RWPE1 (cell line): ENCODE measurements around the gene GAPVD1.
"Not testable (repeated sequence)": the region's sequence is repeated elsewhere in the genome, so short reads cannot be mapped to it uniquely, and the experiment has no call there.

Source experiments
- CTCF ChIA-PET: fragments of 350-600 bp; sonication (Branson Sonifier 250); formaldehyde crosslinking; extraction: SDS; loops from one replicate; lab custom pipeline; 2021; lab: Yijun Ruan, JAX
- POLR2A ChIA-PET: fragments of 400-600 bp; formaldehyde crosslinking; extraction: SDS; loops from one replicate; lab custom pipeline; 2020; ENCODE audit warnings: antibody characterized with exemption; ENCODE audit not compliant: low non-redundant PET; lab: Yijun Ruan, JAX
- DNase-seq: peaks from one replicate; pipeline ENCODE4 v3.0.0; 2012; ENCODE audit warnings: low spot score
- H3K27ac ChIP-seq: fragments of 450-650 bp; 2 replicates; pipeline ENCODE4 v1.5.1; 2017
- TF ChIP-seq, protein P1 (sequence below): fragments of 450-650 bp; conservative IDR thresholded peaks from 2 replicates; pipeline ENCODE4 v1.5.1; 2017; ENCODE audit warnings: low read depth, mild to moderate bottlenecking

Gene GAPVD1

DNA sequence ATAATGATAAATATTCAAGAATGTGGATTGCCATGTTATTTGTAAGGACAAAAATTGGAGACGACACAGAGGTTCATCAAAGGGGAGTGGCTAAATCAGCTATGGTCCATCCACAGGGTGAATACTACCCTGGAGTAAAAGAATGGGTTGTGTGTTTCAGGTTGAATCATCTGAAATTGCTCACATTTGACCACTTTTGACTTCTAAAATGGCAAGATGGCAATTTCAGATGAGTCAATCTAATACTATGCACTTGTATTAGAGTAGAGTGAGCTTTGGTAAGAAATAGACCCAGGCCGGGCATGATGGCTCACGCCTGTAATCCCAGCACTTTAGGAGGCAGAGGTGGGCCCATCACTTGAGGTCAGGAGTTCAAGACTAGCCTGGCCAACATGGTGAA, 131.8 kb downstream of the GAPVD1 start:
- CTCF ChIA-PET = interaction anchor here (1.3 kb wide), 1 partner anchor 14 kb away, joined by 4 read pairs; no protein-coding TSS in a partner anchor
- H3K27ac ChIP-seq = no peak overlapping the region
- TF ChIP-seq, protein P1, sequence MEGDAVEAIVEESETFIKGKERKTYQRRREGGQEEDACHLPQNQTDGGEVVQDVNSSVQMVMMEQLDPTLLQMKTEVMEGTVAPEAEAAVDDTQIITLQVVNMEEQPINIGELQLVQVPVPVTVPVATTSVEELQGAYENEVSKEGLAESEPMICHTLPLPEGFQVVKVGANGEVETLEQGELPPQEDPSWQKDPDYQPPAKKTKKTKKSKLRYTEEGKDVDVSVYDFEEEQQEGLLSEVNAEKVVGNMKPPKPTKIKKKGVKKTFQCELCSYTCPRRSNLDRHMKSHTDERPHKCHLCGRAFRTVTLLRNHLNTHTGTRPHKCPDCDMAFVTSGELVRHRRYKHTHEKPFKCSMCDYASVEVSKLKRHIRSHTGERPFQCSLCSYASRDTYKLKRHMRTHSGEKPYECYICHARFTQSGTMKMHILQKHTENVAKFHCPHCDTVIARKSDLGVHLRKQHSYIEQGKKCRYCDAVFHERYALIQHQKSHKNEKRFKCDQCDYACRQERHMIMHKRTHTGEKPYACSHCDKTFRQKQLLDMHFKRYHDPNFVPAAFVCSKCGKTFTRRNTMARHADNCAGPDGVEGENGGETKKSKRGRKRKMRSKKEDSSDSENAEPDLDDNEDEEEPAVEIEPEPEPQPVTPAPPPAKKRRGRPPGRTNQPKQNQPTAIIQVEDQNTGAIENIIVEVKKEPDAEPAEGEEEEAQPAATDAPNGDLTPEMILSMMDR = no peak
- POLR2A ChIA-PET = no interaction called here
- peak; percentile 68 for DNase-seq

DNA sequence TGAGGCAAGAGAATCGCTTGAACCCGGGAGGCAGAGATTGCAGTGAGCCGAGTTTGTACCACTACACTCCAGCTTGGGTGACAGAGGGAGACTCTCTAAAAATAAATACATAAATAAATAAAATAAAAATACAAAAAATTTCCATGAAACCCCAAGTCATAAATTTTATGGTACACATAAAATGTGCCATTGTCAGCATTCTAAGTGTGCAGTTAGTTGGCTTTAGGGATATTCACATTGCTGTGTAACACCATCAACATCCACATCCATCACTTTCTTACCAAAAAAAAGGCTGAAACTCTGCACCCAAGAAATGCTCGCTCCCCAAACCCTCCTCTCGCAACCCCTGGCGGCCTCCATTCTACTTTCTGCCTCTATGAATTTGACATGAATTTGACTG, 135.2 kb downstream of the GAPVD1 start:
- TF ChIP-seq, protein P1 = no peak
- H3K27ac ChIP-seq = no peak overlapping the region
- no peak for DNase-seq
- CTCF ChIA-PET = no interaction called here
- POLR2A ChIA-PET = no interaction called here

- no peak overlapping the region for H3K27ac ChIP-seq
- no peak for DNase-seq
- CTCF ChIA-PET = no interaction called here
- TF ChIP-seq, protein P1 = no peak
- POLR2A ChIA-PET = no interaction called here
Observed at GRCh38 chr9:125397736-125398135, 136.1 kb downstream of the GAPVD1 start.

DNA sequence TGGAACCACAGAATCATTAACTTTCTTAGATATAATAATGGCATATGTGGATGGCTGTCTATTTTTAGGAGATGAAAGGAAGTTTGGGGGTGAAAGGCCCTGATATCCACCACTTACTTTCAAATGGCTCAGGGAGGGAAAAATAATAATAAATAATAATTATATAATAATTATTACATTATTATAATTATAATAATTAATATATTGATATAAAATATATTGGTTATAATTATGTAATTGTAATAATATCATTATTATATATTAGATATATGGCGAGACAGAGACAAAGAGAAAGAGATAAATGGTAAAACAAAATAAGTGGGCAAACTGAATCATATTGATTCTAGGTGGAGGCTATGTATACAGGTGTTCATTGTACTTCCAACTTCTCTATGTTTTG, 136.6 kb downstream of the GAPVD1 start:
- no peak for DNase-seq
- H3K27ac ChIP-seq = no peak overlapping the region
- POLR2A ChIA-PET = no interaction called here
- CTCF ChIA-PET = no interaction called here
- TF ChIP-seq, protein P1 = no peak

GRCh38 chr9:125399165-125399564, 137.5 kb downstream of the GAPVD1 start:
- TF ChIP-seq, protein P1 = no peak
- peak; percentile 57 for DNase-seq
- H3K27ac ChIP-seq = no peak overlapping the region
- ChIA-PET POLR2A (interaction anchor here (0.7 kb wide), 1 partner anchor 137 kb away, joined by 4 read pairs; the partner anchor contains the start of gene GAPVD1), CTCF (interaction anchor here (1.1 kb wide), 1 partner anchor 8 kb away, joined by 5 read pairs; no protein-coding TSS in a partner anchor)

GRCh38 chr9:125399666-125400065, 138.0 kb downstream of the GAPVD1 start:
- H3K27ac ChIP-seq = no peak overlapping the region
- CTCF ChIA-PET = interaction anchor here (0.6 to 1.1 kb wide), 2 partner anchors 8 to 229 kb away, joined by 5 to 6 read pairs; no protein-coding TSS in a partner anchor
- TF ChIP-seq, protein P1 = no peak
- no peak for DNase-seq
- POLR2A ChIA-PET = no interaction called here

- H3K27ac ChIP-seq, POLR2A ChIA-PET, DNase-seq: not testable (repeated sequence)
- CTCF ChIA-PET = interaction anchor here (0.6 to 1.0 kb wide), 3 partner anchors 99 to 1091 kb away, joined by 3 to 6 read pairs (median 4); no protein-coding TSS in a partner anchor
Observed at GRCh38 chr9:125400232-125400631, 138.6 kb downstream of the GAPVD1 start.
